Measurements from ENCODE around the gene TMEM201.
"Not testable (repeated sequence)": the region's sequence is repeated elsewhere in the genome, so short reads cannot be mapped to it uniquely, and the experiment has no call there.

TMEM201 gene

GRCh38 chr1:9624081-9624480 is 35.4 kb downstream of the TMEM201 start:
- DNase-seq: no peak

GRCh38 chr1:9625030-9625429 is 36.3 kb downstream of the TMEM201 start:
- DNase-seq: not testable (repeated sequence)

DNA sequence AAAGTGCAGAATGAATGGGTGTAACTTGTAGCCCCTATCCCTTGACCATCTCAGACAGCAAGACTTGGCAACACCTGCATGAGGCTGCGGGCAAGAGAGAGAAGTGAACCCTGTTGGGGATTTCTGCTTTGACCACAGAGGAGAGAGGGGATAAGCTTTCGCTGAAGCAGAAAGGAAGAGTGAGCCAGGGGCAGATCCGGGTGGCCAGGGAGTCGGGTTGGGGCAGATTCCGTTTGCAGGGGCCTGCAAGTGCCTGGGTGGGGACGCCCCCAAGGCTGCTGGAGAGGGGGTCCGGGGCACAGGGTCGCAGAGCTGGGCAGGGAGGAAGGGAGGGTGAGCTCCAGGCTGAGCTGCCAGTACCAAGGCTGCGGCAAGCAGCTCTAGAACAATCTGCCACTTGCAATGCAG is 37.5 kb downstream of the TMEM201 start:
- DNase-seq: no peak

- peak; percentile 56 for DNase-seq
Observed at GRCh38 chr1:9628541-9629444, 40.1 kb downstream of the TMEM201 start.

GRCh38 chr1:9629445-9630201 is 40.9 kb downstream of the TMEM201 start:
- DNase-seq: peak; percentile 57

GRCh38 chr1:9630331-9631111 is 41.8 kb downstream of the TMEM201 start:
- no peak for DNase-seq

- DNase-seq: no peak
Observed at GRCh38 chr1:9631613-9632012, 42.9 kb downstream of the TMEM201 start.

- no peak for DNase-seq
Observed at GRCh38 chr1:9633493-9633892, 44.8 kb downstream of the TMEM201 start.

DNA sequence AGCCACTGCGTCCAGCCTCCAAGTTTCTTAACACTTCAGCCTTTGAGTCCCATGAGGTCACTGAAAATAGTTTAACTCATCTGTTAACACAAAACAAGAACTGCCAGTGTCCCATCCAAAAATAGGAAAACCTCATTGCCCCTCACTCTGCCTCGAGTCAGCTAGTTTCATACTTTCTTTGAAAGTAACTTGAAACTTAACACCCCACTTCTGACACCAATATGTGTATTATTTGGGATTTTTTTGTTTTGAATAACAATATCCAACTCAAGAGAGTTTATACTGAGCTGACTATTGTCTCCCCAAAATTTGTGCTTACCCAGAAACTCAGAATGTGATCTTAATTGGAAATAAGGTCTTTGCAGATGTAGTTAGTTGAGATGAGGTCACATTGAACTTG is 45.9 kb downstream of the TMEM201 start:
- DNase-seq: no peak

DNA sequence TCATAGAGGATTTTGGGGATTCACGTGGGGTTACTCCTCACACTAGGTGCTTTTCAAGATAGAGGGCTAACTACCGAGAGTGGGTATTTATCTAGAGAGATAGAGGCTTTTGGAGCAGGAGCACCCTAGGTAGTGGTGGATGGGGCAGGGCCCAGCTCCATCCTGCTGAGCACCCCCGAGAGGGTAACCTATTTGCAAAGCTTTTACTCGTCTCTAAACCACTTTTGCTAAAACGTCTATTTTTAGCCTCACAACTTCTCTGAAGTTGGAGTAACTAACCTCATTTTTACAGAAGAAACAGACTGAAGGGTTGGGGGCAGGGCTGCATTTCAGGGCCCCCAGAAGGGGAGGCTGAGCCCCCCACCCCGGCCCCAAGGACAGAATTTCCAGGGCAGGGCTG is 50.5 kb downstream of the TMEM201 start:
- no peak for DNase-seq

DNA sequence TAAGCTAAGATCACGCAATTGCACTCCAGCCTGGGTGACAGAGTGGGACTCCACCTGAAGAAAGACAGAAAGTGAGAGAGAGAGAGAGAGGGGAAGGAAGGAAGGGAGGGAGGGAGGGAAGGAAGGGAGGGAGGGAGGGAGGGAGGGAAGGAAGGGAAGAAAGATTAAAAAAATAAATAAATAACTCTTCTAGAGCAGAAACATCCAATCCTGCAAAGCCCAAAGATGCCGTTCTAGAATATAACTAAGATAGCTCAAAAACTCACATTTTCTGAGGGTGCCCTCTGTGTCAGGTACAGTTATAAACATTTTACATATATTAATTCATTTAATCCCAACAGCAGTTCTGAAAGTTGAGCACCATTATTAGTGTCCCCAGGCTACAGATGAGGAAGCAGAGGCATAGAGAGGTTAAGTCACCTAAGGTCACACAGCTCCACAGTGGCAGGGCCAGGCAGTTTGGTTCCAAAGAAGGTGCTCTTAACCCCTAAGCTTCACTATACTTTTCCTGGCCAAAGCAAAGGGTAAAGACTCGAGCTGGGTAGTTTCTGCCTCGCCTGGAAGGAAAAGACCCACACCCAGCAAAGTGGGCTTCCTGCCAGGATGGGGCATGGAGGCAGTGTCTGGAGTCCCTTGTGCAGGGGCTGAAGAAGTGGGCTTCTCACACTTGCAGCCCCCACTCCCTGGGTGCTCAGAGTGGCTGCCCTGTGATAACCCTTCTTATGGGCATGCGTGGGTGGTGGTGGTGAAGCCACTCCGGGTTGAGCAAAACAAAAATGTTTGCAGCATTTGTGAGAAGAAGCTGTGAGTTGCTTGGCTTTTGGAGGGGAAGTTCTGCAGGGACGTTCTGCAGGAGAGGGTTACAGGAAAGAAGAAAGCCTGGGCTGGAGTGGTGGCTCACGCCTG is 54.9 kb downstream of the TMEM201 start:
- no peak for DNase-seq

DNA sequence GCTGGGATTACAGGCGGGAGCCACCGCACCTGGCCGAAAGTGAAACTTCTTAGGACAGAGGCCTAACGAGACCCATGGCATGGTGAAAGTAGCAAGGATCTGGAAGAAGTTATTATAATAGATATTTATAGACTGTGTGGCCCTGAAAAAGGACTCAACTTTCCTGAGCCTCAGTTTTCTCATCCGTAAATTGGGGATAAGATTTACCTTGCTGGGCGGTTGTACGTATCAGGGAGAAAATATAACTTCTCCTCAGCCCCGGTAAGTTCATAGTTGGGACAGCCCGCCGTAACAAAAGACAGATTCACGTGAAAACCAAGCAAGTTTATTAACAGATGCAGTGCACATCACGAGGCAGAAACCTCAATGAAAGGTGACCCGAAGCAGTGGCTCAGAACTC is 57.3 kb downstream of the TMEM201 start:
- DNase-seq: no peak

GRCh38 chr1:9648171-9648570 is 59.5 kb downstream of the TMEM201 start:
- DNase-seq: no peak

DNA sequence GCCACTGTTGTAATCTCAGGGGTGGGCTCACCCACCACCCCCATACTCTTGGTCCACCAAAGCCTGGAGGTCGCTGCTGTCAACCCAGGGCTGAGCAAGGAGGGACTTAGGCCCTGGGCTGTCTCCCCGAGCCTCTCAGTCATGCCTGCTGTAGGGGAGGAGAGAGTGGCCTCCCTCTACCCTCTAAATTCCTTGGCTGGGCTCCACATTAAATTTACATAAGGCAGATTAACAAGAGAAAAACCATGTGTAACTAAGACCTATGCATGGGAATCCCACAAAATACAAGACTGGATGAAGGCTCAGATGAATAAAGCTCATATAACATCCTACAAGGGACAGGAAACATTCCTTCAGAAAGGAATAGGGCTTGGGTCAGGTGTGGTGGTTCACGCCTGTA is 61.1 kb downstream of the TMEM201 start:
- DNase-seq: no peak

DNA sequence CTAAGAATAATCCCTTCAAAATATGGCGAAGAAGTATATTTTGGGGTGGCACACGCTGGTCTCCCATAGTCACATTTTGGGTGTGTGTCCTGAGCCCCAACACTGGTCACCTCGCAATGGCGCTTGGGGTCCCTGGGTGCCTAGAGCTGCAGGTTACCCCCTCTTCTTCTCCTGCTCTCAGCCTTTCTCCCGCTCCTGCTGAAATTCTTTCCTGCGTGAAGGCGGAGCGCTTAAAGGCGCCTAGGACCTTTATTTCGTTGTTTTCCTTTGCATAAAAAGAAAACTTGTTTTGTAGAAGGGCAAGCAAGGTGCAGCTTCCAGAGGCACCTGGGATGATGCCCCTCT is 62.5 kb downstream of the TMEM201 start:
- no peak for DNase-seq

GRCh38 chr1:9651565-9652378 is 63.1 kb downstream of the TMEM201 start, which contains the start of gene PIK3CD:
Gene PIK3CD, plus strand, starts transcription at chr1:9651731. Its CDS starts 58,725 bp downstream, at chr1:9710456.
- peak; percentile 70 for DNase-seq

DNA sequence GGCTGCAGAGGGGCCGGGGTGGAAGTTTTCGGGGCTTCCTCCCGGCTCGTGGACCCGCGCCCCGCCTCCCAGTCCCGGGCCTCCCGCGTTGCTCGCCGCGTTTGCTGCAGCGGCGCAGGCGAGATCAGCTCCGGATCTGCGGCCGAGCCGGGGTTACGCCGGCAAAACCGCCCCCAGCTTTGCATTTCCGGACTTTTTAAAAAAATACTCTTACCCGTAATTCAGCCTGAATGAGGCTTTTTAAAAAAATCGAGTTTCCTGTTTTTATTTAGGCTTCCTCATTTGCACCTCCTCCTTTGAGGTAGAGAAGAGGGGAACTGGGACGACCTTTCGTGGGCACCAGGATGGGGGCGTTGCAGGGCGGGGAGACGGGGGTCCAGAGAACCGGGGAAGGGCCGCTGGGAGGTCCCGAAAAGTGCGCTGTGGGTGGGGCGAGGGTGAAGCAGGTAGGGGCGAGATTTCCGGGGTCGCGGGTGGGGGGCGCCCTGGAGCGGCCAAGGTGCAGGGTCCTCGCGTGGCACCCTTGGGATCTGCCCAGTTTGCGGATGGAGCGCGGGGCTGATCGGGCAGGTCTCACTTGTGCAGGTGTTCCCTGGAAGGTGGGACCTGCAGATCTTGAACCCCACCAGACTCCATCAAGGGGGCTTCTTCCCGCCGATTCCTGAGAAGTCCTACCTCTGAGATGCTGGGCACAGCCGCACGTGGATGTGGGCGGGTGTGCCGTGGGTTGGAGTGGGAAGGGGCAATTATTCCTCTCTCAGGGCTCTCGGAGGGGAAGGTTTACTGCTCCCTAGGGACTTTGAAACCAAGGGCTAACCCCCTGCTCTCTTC is 63.9 kb downstream of the TMEM201 start:
- peak; percentile 53 for DNase-seq

GRCh38 chr1:9653210-9653490 is 64.4 kb downstream of the TMEM201 start:
- no peak for DNase-seq

- DNase-seq: peak; percentile 32
Observed at GRCh38 chr1:9653491-9654050, 64.9 kb downstream of the TMEM201 start.

Measured in activated naive CD4-positive, alpha-beta T cell treated with anti-CD3 and anti-CD28 coated beads, Interleukin-2, amount 50 U/mL, for 16 hours (primary cell).